Astrocyte (in vitro differentiated cells and primary cell): ENCODE data around the gene MAN1B1. TPM values are rescaled to one million over a fixed set of nuclear protein-coding genes. Genes with fewer than 3 reads are reported as not detected.

ENCODE experiments used
- DNase-seq: peaks from one replicate; pipeline ENCODE4 v3.0.0-alpha.2; 2010; ENCODE audit warnings: low read depth
- FAIRE-seq: peaks from 2 replicates; lab custom pipeline; 2011; peaks lifted over from hg19 to GRCh38; lab: Jason Lieb, UNC
- H2AFZ ChIP-seq: 2 replicates; pipeline ENCODE4 v1.6.0; 2012; ENCODE audit warnings: low read depth, low read length, inconsistent platforms
- H3K27ac ChIP-seq: 2 replicates; pipeline ENCODE4 v1.5.1; 2011; ENCODE audit warnings: low read depth, low read length, inconsistent platforms
- H3K27me3 ChIP-seq: 2 replicates; pipeline ENCODE4 v1.6.0; 2011; ENCODE audit warnings: low read length, inconsistent platforms; ENCODE audit not compliant: insufficient read depth
- H3K36me3 ChIP-seq: 2 replicates; pipeline ENCODE4 v1.5.1; 2011; ENCODE audit warnings: low read length, inconsistent platforms; ENCODE audit not compliant: insufficient read depth
- H3K4me1 ChIP-seq: 2 replicates; pipeline ENCODE4 v1.5.1; 2011; ENCODE audit warnings: low read length, inconsistent platforms; ENCODE audit not compliant: insufficient read depth
- H3K4me2 ChIP-seq: 2 replicates; pipeline ENCODE4 v1.6.0; 2012; ENCODE audit warnings: low read length, inconsistent platforms
- H3K4me3 ChIP-seq: 2 replicates; pipeline ENCODE4 v1.5.1; 2011; ENCODE audit warnings: low read depth, mild to moderate bottlenecking, low read length, inconsistent platforms; ENCODE audit not compliant: insufficient read depth
- H3K79me2 ChIP-seq: 2 replicates; pipeline ENCODE4 v1.6.0; 2012; ENCODE audit warnings: mild to moderate bottlenecking, low read length, inconsistent platforms; ENCODE audit not compliant: insufficient read depth
- H3K9ac ChIP-seq: 2 replicates; pipeline ENCODE4 v1.6.0; 2012; ENCODE audit warnings: mild to moderate bottlenecking, low read length, inconsistent platforms
- H3K9me3 ChIP-seq: 2 replicates; pipeline ENCODE4 v1.5.1; 2012; ENCODE audit warnings: low read depth, mild to moderate bottlenecking, low read length, inconsistent platforms; ENCODE audit not compliant: insufficient read depth
- H4K20me1 ChIP-seq: 2 replicates; pipeline ENCODE4 v1.6.0; 2012; ENCODE audit warnings: low read length, inconsistent platforms; ENCODE audit not compliant: insufficient read depth
- H3K27ac Mint-ChIP-seq: one replicate; pipeline ENCODE4 v1.8.0; 2021; ENCODE audit warnings: mild to moderate bottlenecking, mixed read lengths; ENCODE audit not compliant: unreplicated experiment
- H3K27me3 Mint-ChIP-seq: one replicate; pipeline ENCODE4 v1.8.0; 2021; ENCODE audit warnings: low read depth, mixed read lengths; ENCODE audit not compliant: unreplicated experiment
- H3K36me3 Mint-ChIP-seq: one replicate; pipeline ENCODE4 v1.8.0; 2021; ENCODE audit warnings: low read depth, mixed read lengths; ENCODE audit not compliant: unreplicated experiment
- H3K4me1 Mint-ChIP-seq: one replicate; pipeline ENCODE4 v1.8.0; 2021; ENCODE audit warnings: low read depth, mixed read lengths; ENCODE audit not compliant: unreplicated experiment
- H3K4me3 Mint-ChIP-seq: one replicate; pipeline ENCODE4 v1.8.0; 2021; ENCODE audit warnings: mild to moderate bottlenecking, moderate library complexity, mixed read lengths; ENCODE audit not compliant: unreplicated experiment
- H3K9me3 Mint-ChIP-seq: one replicate; pipeline ENCODE4 v1.8.0; 2021; ENCODE audit warnings: mild to moderate bottlenecking, mixed read lengths; ENCODE audit not compliant: unreplicated experiment
- EZH2 ChIP-seq: IDR thresholded peaks from 2 replicates; pipeline ENCODE4 v1.6.1; 2012; ENCODE audit warnings: mild to moderate bottlenecking, low read length, inconsistent platforms; ENCODE audit not compliant: insufficient read depth
- total RNA-seq: library from RNA; stranded (reverse); gene quantifications from 2 replicates; pipeline ENCODE4 v1.2.1, GENCODE V29; 2021
- TF ChIP-seq, protein P1 (sequence below): IDR thresholded peaks from 2 replicates; pipeline ENCODE4 v1.5.1; 2011; ENCODE audit warnings: low read depth, mild to moderate bottlenecking, inconsistent platforms, low read length, moderate library complexity; ENCODE audit not compliant: insufficient read depth

MAN1B1 gene
- total RNA-seq, 1 donor from 2014 or later: 69.2 TPM

DNA sequence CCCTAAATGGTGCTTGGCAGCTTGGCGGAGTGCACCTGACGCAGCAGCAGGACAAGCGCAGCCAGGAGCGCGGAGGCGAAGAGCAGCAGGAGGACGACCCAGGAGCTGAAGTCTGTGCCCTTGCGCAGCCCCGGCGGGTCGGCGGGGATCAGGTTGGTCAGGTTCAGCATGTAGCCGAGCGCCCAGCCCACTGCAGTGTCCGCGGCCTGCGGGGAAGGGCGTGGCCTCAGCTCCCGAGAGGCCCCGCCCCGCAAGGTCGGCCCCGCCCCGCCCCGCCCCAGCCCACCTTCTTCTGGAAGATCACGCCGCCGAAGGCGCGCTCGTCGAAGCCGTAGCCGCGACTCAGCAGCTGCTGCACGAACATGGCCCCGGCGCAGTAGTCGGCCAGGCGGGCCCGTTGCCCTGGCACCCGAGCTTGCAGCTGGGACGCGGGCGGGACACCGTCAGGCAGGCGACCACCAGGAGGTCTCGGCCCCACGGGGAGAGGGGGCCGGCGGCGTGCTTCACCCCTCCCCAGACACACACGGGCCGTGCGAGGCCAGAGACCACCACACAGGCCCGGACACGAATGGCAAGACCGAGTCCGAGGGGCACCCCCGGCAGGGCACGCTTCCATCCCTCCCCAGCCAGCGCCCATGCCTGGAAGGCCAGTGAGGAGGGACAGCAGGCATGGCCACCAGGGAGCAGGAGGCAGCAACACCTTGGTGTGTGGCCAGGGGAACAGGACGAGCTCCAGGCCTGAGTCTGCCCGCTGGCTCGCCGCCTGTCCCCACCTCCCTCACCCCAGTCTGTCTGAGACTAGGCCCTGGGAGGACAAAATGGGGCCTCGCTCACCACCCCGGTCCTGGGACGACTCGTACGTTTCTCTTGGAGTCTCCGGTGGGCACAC, 37.9 kb upstream of the MAN1B1 start:
- Histone ChIP-seq H3K27me3 (peaks cover 22% of the 10 kb centered on the region), H3K4me1 (peaks cover 16% of the 10 kb centered on the region), H3K4me2 (no peak overlapping the region), H2AFZ (no peak overlapping the region), H3K9ac (no peak overlapping the region), H3K79me2 (peaks cover 13% of the 10 kb centered on the region), H3K36me3 (no peaks in the 10 kb centered on the region), H3K27ac (no peak overlapping the region), H4K20me1 (peaks cover 19% of the 10 kb centered on the region), H3K4me3 (no peak overlapping the region), H3K9me3 (no peaks in the 10 kb centered on the region)
- FAIRE-seq (no peak), DNase-seq (no peak)
- peak; percentile 81 for TF ChIP-seq EZH2
- TF ChIP-seq, protein P1, sequence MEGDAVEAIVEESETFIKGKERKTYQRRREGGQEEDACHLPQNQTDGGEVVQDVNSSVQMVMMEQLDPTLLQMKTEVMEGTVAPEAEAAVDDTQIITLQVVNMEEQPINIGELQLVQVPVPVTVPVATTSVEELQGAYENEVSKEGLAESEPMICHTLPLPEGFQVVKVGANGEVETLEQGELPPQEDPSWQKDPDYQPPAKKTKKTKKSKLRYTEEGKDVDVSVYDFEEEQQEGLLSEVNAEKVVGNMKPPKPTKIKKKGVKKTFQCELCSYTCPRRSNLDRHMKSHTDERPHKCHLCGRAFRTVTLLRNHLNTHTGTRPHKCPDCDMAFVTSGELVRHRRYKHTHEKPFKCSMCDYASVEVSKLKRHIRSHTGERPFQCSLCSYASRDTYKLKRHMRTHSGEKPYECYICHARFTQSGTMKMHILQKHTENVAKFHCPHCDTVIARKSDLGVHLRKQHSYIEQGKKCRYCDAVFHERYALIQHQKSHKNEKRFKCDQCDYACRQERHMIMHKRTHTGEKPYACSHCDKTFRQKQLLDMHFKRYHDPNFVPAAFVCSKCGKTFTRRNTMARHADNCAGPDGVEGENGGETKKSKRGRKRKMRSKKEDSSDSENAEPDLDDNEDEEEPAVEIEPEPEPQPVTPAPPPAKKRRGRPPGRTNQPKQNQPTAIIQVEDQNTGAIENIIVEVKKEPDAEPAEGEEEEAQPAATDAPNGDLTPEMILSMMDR: no peak
- Mint-ChIP-seq H3K4me3 (no peak overlapping the region), H3K27ac (no peak overlapping the region), H3K36me3 (no peaks in the 10 kb centered on the region), H3K4me1 (peaks cover 2% of the 10 kb centered on the region), H3K9me3 (no peaks in the 10 kb centered on the region), H3K27me3 (peaks cover 37% of the 10 kb centered on the region)

DNA sequence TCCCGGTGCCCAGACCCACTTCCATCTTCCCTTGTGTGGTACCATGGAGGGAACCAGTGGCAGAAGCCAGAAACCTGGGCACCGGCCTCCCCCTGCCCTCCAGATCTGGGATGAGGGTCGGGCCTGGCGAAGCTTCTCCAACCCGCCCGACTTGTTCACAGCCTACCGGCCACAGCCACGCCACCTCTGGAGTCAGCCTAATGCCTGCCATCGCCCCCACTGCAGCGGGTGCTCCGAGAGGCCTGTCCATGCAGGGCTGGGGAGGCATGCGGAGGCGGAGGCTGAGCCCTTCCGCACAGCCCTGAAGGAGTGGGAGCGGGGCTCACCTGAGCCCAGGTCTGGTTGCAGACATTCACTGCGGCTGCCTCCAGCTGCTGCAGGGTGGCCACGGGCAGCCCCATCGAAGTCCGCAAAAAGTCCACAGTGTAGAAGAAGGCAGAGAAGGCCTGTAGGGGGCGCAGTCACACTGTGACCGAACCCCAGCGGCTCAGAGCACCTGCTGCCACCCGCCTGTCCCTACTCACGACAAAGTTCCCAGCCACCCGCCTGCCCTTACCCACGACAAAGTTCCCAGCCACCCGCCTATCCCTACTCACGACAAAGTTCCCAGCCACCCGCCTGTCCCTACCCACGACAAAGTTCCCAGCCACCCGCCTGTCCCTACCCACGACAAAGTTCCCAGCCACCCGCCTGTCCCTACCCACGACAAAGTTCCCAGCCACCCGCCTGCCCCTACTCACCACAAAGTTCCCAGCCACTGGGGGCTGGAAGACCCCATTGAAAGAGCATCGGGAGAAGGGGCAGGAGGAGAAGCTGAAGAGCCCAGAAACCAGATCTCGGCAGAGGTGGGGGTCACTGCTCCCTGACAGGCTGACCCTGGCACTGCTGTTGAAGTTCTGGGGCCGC, 37.0 kb upstream of the MAN1B1 start:
- Histone ChIP-seq H3K9ac (no peak overlapping the region), H3K27ac (no peak overlapping the region), H3K36me3 (no peaks in the 10 kb centered on the region), H2AFZ (no peak overlapping the region), H3K79me2 (peaks cover 4% of the 10 kb centered on the region), H3K4me3 (no peak overlapping the region), H3K4me1 (peaks cover 9% of the 10 kb centered on the region), H3K27me3 (peaks cover 25% of the 10 kb centered on the region), H3K4me2 (no peak overlapping the region), H4K20me1 (peaks cover 10% of the 10 kb centered on the region), H3K9me3 (no peaks in the 10 kb centered on the region)
- peak; percentile 53 for TF ChIP-seq EZH2
- TF ChIP-seq, protein P1: peak; percentile 29
- DNase-seq (no peak), FAIRE-seq (no peak)
- Mint-ChIP-seq H3K36me3 (no peaks in the 10 kb centered on the region), H3K4me3 (no peak overlapping the region), H3K27me3 (peaks cover 39% of the 10 kb centered on the region), H3K4me1 (peaks cover 1% of the 10 kb centered on the region), H3K27ac (no peak overlapping the region), H3K9me3 (no peaks in the 10 kb centered on the region)
